Left renal cortex interstitium (tissue), 4 donors: Measurements from ENCODE around the gene SHISA4. TPM values are rescaled to one million over a fixed set of nuclear protein-coding genes. Genes with fewer than 3 reads are reported as not detected.
"Not testable (repeated sequence)": the region's sequence is repeated elsewhere in the genome, so short reads cannot be mapped to it uniquely, and the experiment has no call there.

Experiments
- DNase-seq, 4 donors: peaks; one replicate each; pipeline ENCODE4 v3.0.0-alpha.2; 2013; ENCODE audit warnings: low read depth in 4 of 4, low spot score in 2 of 4, missing footprints in 1 of 4
- polyA plus RNA-seq, 4 donors: library from polyadenylated mRNA; unstranded; fragments of 120-200 nt; gene quantifications; one replicate each; pipeline ENCODE4 v1.2.1, GENCODE V29; 2013; ENCODE audit not compliant: insufficient read length in 4 of 4

The SHISA4 gene
- 10 to 100 TPM; 14.4 to 20.1 (median 17.9) TPM for polyA plus RNA-seq

GRCh38 chr1:201888282-201889089, at the start of gene SHISA4:
SHISA4 (plus strand) TSS chr1:201888898; CDS start chr1:201888995, 97 bp downstream.
- peak; percentile 28 to 59 (median 47) for DNase-seq

GRCh38 chr1:201839089-201839488, 49.6 kb upstream of the SHISA4 start:
- DNase-seq: not testable (repeated sequence)

- DNase-seq: no peak
Observed at GRCh38 chr1:201840055-201840454, 48.6 kb upstream of the SHISA4 start.

GRCh38 chr1:201840490-201840889, 48.2 kb upstream of the SHISA4 start:
- DNase-seq: no peak

GRCh38 chr1:201841265-201841912, 47.3 kb upstream of the SHISA4 start:
- DNase-seq: no peak

GRCh38 chr1:201842472-201843027, 46.1 kb upstream of the SHISA4 start:
- no peak for DNase-seq

GRCh38 chr1:201845331-201846083, 43.2 kb upstream of the SHISA4 start:
- DNase-seq: no peak

GRCh38 chr1:201847150-201847549, 41.5 kb upstream of the SHISA4 start:
- no peak for DNase-seq

GRCh38 chr1:201848230-201848629, 40.5 kb upstream of the SHISA4 start:
- no peak for DNase-seq

- DNase-seq: no peak
Observed at GRCh38 chr1:201849372-201850052, 39.2 kb upstream of the SHISA4 start.

GRCh38 chr1:201850053-201850397, 38.7 kb upstream of the SHISA4 start:
- DNase-seq: no peak

GRCh38 chr1:201851949-201852348, 36.7 kb upstream of the SHISA4 start:
- no peak for DNase-seq

GRCh38 chr1:201856722-201857121, 32.0 kb upstream of the SHISA4 start:
- DNase-seq: not testable (repeated sequence)

- DNase-seq: no peak
Observed at GRCh38 chr1:201859424-201859823, 29.3 kb upstream of the SHISA4 start.

- no peak for DNase-seq
Observed at GRCh38 chr1:201861448-201861847, 27.2 kb upstream of the SHISA4 start.

- no peak for DNase-seq
Observed at GRCh38 chr1:201870397-201870796, 18.3 kb upstream of the SHISA4 start.

- DNase-seq: no peak
Observed at GRCh38 chr1:201874672-201875071, 14.0 kb upstream of the SHISA4 start.

- no peak for DNase-seq
Observed at GRCh38 chr1:201876148-201876818, 12.4 kb upstream of the SHISA4 start.

- DNase-seq: peak in 3 of 4 donors; percentile 19 to 65 (median 26)
Observed at GRCh38 chr1:201877877-201878401, 10.8 kb upstream of the SHISA4 start.
